Lung (tissue), 12 donors: ENCODE results near the gene STK24. TPM values are rescaled to one million over a fixed set of nuclear protein-coding genes. Genes with fewer than 3 reads are reported as not detected.

ENCODE experiments used
- ATAC-seq: fragments of 200-7000 bp; cut with Tn5 transposase; one replicate; pipeline ENCODE4 v1.9.1; 2020; ENCODE audit warnings: moderate number of reproducible peaks; ENCODE audit not compliant: insufficient read depth, low FRiP score
- DNase-seq, 3 donors: peaks; one replicate each; pipeline ENCODE4 v3.0.0-alpha.2; 2013 to 2017
- H3K27ac ChIP-seq, 2 donors: one replicate each; pipeline ENCODE4 v1.5.1; 2013; ENCODE audit warnings: mild to moderate bottlenecking in 2 of 2, moderate library complexity in 2 of 2, control low read depth in 1 of 2, inconsistent platforms in 1 of 2, low read depth in 1 of 2, low read length in 1 of 2
- H3K27me3 ChIP-seq, 3 donors: one replicate each; pipeline ENCODE4 v1.5.1; 2013; ENCODE audit warnings: low read length in 2 of 3; ENCODE audit not compliant: control insufficient read depth in 3 of 3, insufficient read depth in 3 of 3
- H3K36me3 ChIP-seq, 4 donors: one replicate each; pipeline ENCODE4 v1.5.1; 2013; ENCODE audit warnings: low read length in 4 of 4, mild to moderate bottlenecking in 1 of 4, moderate library complexity in 1 of 4; ENCODE audit not compliant: control insufficient read depth in 4 of 4, insufficient read depth in 4 of 4
- H3K4me1 ChIP-seq, 5 donors: one replicate each; pipeline ENCODE4 v1.5.1; 2013; ENCODE audit warnings: low read length in 5 of 5, mild to moderate bottlenecking in 2 of 5, moderate library complexity in 1 of 5; ENCODE audit not compliant: control insufficient read depth in 5 of 5, insufficient read depth in 5 of 5
- H3K4me3 ChIP-seq: one replicate; pipeline ENCODE4 v1.5.1; 2013; ENCODE audit warnings: mild to moderate bottlenecking, control low read depth, moderate library complexity
- H3K9ac ChIP-seq, 2 donors: one replicate each; pipeline ENCODE4 v1.5.1; 2013; ENCODE audit warnings: low read length in 2 of 2, control low read depth in 1 of 2; ENCODE audit not compliant: insufficient read depth in 1 of 2
- H3K9me3 ChIP-seq, 4 donors: one replicate each; pipeline ENCODE4 v1.5.1; 2013; ENCODE audit warnings: low read length in 3 of 4, mild to moderate bottlenecking in 1 of 4, moderate library complexity in 1 of 4; ENCODE audit not compliant: control insufficient read depth in 4 of 4, insufficient read depth in 3 of 4
- WGBS, 2 donors: extraction: QIAGEN DNeasy Blood & Tissue Kit; methylation state at CpG; one replicate each; pipeline ENCODE4 v1.1.7; 2013; 5-methylcytosine and 5-hydroxymethylcytosine counted together
- polyA plus RNA-seq, 2 donors: library from polyadenylated mRNA; stranded (reverse); fragments of 200-250 nt; gene quantifications; one replicate each; pipeline ENCODE4 v1.2.1, GENCODE V29; 2013
- total RNA-seq, 2 donors: library from RNA; depleted of rRNA in 1 of 2; stranded (reverse); fragments of >200 nt in 1 of 2; gene quantifications; one replicate each; pipeline ENCODE4 v1.2.1, GENCODE V29; 2014 to 2021
- TF ChIP-seq, protein P1 (sequence below): IDR thresholded peaks from 2 replicates; pipeline ENCODE4 v1.5.1; 2012; ENCODE audit warnings: mild to moderate bottlenecking; ENCODE audit errors: control extremely low read depth, extremely low read depth
- donor health status: control.
- donor health status: control.
- donor health status: Bipolar disorder and iron deficiency.
- donor health status: healthy.
- donor health status: DM: yes; HTN: yes; CAD: no.

Gene STK24
- total and polyA plus RNA-seq, 4 donors = 38.0 to 102 (median 64.5) TPM

- Histone ChIP-seq H3K4me1 (no peaks in the 10 kb centered on the region), H3K4me3 (no peak overlapping the region), H3K36me3 (peaks cover 0 to 37% (median 27%) of the 10 kb centered on the region in 4 donors), H3K27me3 (no peaks in the 10 kb centered on the region), H3K27ac (no peak overlapping the region), H3K9ac (no peak overlapping the region), H3K9me3 (no peaks in the 10 kb centered on the region)
- ATAC-seq (no peak), DNase-seq (no peak)
- 85 to 86% methylated on average over 12 of the region's 12 CpGs for WGBS, 2 donors
- TF ChIP-seq, protein P1, sequence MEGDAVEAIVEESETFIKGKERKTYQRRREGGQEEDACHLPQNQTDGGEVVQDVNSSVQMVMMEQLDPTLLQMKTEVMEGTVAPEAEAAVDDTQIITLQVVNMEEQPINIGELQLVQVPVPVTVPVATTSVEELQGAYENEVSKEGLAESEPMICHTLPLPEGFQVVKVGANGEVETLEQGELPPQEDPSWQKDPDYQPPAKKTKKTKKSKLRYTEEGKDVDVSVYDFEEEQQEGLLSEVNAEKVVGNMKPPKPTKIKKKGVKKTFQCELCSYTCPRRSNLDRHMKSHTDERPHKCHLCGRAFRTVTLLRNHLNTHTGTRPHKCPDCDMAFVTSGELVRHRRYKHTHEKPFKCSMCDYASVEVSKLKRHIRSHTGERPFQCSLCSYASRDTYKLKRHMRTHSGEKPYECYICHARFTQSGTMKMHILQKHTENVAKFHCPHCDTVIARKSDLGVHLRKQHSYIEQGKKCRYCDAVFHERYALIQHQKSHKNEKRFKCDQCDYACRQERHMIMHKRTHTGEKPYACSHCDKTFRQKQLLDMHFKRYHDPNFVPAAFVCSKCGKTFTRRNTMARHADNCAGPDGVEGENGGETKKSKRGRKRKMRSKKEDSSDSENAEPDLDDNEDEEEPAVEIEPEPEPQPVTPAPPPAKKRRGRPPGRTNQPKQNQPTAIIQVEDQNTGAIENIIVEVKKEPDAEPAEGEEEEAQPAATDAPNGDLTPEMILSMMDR = no peak
Observed at GRCh38 chr13:98436233-98436910, 140.5 kb downstream of the STK24 start.

- TF ChIP-seq, protein P1 = no peak
- Histone ChIP-seq H3K36me3 (peaks cover 0 to 31% (median 22%) of the 10 kb centered on the region in 4 donors), H3K9ac (no peak overlapping the region), H3K4me1 (no peaks in the 10 kb centered on the region), H3K9me3 (no peaks in the 10 kb centered on the region), H3K4me3 (no peak overlapping the region), H3K27me3 (no peaks in the 10 kb centered on the region), H3K27ac (no peak overlapping the region)
- ATAC-seq = no peak
- WGBS, 2 donors = 88 to 91% methylated on average over 11 of the region's 11 CpGs
- no peak for DNase-seq
Observed at GRCh38 chr13:98435376-98435775, 141.5 kb downstream of the STK24 start.

- Histone ChIP-seq H3K27me3 (no peaks in the 10 kb centered on the region), H3K9me3 (no peaks in the 10 kb centered on the region), H3K4me1 (no peaks in the 10 kb centered on the region), H3K9ac (no peak overlapping the region), H3K4me3 (no peak overlapping the region), H3K27ac (no peak overlapping the region), H3K36me3 (peaks cover 0 to 27% (median 19%) of the 10 kb centered on the region in 4 donors)
- DNase-seq (no peak), ATAC-seq (no peak)
- TF ChIP-seq, protein P1 = no peak
- 96% methylated on average over 6 of the region's 6 CpGs for WGBS, 2 donors
Observed at GRCh38 chr13:98434060-98434459, 142.8 kb downstream of the STK24 start.

GRCh38 chr13:98433654-98434053 is 143.3 kb downstream of the STK24 start:
- WGBS, 2 donors = 94% methylated on average over 10 of the region's 10 CpGs
- Histone ChIP-seq H3K36me3 (peaks cover 0 to 28% (median 19%) of the 10 kb centered on the region in 4 donors), H3K4me3 (no peak overlapping the region), H3K9ac (no peak overlapping the region), H3K27me3 (no peaks in the 10 kb centered on the region), H3K27ac (no peak overlapping the region), H3K4me1 (no peaks in the 10 kb centered on the region), H3K9me3 (no peaks in the 10 kb centered on the region)
- DNase-seq (no peak), ATAC-seq (no peak)
- TF ChIP-seq, protein P1 = no peak
